GM19468 (cell line): ENCODE data around the gene IFT43.
A peak's percentile ranks its signal among the peaks of the same experiment; 100 is the strongest.

Experiments used
- ATAC-seq: cut with Tn5 transposase; IDR thresholded peaks from one replicate; pipeline ENCODE4 v1.9.1; 2021; ENCODE audit warnings: mild to moderate bottlenecking, moderate library complexity, moderate number of reproducible peaks; ENCODE audit not compliant: unreplicated experiment; ENCODE audit errors: extremely low read depth

Gene IFT43

GRCh38 chr14:75985618-75986438 is at the start of gene IFT43:
Gene IFT43, plus strand, starts transcription at chr14:75985763. Its CDS starts 24 bp downstream, at chr14:75985787.
- ATAC-seq = peak; percentile 48

- ATAC-seq = no peak
Observed at GRCh38 chr14:75939200-75939599, 46.4 kb upstream of the IFT43 start.

DNA sequence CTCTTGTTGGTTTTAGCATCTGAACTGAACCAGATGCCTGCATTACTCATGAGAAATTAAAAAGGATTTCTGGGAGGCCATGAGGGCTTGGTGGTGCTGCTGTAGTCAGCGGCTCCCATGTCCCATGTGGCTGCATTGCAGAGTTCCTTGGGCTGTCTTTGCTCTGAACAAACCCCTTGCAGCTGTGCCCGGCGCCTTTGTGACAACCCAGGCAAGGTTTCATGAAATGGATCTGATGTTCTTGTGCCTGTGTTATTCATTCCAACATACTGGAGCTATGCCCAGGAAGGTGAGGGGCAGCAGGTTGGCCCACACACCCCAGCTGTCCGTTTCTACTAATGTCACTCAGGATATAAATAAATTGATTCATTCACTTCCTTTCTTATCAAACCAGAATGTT is 44.5 kb upstream of the IFT43 start:
- ATAC-seq = no peak

- no peak for ATAC-seq
Observed at GRCh38 chr14:75944607-75945241, 40.8 kb upstream of the IFT43 start.

GRCh38 chr14:75946785-75947184 is 38.8 kb upstream of the IFT43 start:
- no peak for ATAC-seq

DNA sequence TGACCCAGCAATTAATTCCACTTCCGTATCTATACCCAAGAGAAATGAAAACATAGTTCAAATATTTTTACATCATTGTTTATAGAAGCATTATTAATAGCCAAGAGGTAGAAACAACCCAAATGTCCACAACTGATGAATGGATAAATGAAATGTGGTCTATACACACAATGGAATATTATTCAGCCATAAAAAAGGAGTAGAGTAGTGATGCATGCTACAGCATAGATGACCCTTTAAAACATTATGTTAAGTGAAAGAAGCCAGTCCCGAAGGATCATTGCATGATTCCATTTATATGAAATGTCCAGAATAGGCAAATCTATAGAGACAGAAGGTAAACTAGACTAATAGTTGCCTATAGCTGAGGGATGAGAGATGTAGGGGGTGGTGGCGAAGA is 33.1 kb upstream of the IFT43 start:
- no peak for ATAC-seq

DNA sequence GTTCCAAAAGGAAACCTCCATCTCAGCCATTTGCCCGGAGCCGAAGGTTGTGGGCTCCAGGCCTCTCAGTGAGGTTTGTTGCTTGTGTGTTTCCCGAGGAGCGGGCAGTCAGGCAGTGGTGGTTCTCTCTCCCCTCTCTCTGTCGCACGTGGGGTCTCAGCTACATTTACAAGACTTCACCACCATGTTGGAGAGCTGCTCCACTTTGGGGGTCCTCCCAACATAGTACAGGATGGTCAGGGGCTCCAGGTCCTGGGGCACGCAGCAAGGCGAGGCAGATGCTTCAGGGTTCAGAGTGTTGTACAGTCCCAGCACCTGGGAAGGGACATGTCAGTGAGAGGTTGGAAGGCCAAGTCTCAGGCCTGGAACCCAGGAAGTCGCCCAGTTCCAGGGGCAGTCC is 26.5 kb upstream of the IFT43 start:
- ATAC-seq = no peak

GRCh38 chr14:75960231-75960630 is 25.3 kb upstream of the IFT43 start:
- peak; percentile 79 for ATAC-seq

GRCh38 chr14:75961662-75962061 is 23.9 kb upstream of the IFT43 start:
- no peak for ATAC-seq

DNA sequence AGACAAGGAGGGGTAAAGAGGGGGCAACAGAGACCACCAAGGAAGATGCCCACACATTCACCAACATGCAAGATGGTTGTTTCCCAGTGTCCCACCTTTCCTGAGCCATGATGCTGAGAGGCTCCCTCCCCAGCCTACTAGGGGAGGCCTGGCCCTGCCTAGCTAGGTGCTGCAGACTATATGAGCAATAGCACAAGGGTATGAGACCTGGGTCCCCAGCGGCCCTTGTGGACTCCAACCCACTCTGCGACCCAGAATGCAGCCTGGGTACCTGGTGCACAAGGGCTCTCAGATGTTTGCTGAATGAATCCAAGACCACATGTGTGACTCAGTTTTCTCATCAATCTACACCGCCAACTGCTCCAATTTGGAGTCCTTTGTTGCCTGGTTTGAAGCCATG is 17.7 kb upstream of the IFT43 start:
- ATAC-seq = no peak

DNA sequence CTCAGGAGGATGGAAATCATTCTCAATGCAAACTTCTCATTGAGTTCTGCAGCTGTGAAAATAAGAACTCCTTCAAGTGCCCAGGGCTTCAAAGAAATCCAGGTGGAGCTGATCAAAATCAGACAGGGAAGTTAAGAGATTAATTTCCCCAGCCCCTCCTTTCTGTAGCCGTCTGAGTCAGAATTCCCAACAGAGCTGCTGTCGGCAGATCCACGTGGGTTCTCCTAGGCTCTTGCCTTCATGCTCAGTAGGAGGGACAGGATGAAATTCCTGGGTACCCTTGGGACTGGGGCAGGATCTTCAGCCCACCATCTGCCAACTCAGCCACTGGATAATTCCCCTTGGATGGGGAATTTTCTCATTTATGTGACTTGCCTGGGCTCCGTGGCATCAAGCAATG is 17.1 kb upstream of the IFT43 start:
- no peak for ATAC-seq

- no peak for ATAC-seq
Observed at GRCh38 chr14:75969126-75969525, 16.4 kb upstream of the IFT43 start.

- ATAC-seq = no peak
Observed at GRCh38 chr14:75969891-75970290, 15.7 kb upstream of the IFT43 start.

DNA sequence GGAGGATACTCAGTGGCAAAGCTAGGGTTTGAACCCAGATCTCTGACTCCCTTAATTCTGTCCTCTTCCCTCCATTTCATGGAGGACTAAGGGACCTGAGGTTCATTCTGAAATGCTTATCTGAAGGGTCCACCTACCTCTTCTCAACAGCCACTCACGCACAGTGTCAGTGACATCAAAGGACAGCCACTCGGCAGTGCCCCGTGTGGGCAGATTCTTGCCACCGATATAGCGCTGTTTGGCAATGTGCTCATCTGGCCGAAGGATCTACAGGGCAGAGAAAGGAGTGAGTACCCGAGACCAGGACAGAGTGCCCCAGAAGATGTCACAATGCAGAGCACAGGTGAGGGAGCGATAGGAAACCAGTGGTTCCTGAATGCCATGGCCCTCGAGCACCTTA is 14.6 kb upstream of the IFT43 start:
- no peak for ATAC-seq

- no peak for ATAC-seq
Observed at GRCh38 chr14:75971509-75971908, 14.1 kb upstream of the IFT43 start.

- ATAC-seq = no peak
Observed at GRCh38 chr14:75972801-75973421, 12.7 kb upstream of the IFT43 start.

- no peak for ATAC-seq
Observed at GRCh38 chr14:75976826-75977581, 8.6 kb upstream of the IFT43 start.

DNA sequence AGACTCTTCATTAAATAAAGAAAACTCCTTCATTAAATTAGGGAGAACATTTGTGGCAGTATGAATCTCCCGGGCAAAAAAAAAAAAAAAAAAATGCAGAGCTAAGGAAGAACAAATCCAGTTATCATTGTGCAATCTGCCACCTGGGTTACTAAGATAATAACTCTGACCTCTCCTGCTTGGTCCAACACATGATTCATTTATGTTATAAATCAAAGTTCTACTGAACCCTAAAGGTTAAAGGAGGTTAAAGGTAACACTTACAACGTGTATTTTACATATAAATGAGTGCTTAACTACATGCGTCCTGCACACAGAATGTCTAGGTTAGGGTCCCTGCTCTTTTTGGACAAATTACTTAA is 8.0 kb upstream of the IFT43 start:
- no peak for ATAC-seq

- ATAC-seq = no peak
Observed at GRCh38 chr14:75978249-75978731, 7.3 kb upstream of the IFT43 start.

DNA sequence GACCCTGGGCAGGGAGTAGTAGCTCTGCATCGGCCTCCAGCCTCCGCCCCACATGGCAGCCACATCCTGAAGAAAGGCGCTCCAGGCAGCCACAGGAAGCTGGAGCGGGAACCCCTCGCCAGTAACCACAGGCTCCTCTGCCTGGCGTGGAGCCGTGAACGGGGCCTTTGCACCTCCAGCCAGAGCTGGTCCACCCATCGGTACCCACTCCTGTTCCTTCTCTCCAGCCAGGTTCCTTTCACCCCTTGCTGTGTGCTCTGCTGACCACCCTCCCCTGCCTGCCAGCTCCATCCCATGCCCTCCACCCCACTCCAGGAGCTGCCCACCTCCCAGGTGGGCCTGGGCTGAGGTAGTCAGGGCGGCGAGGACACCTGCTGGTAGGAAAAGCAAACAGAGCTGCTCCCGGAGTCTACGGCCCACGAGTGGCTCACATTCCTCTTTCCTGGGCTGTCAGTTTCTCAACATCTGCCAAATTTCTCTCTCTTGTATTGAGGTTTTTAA is 6.4 kb upstream of the IFT43 start:
- ATAC-seq = no peak
